Mucosa of descending colon (tissue), 3 donors: ENCODE results near the gene MTSS2. TPM values are rescaled to one million over a fixed set of nuclear protein-coding genes. Genes with fewer than 3 reads are reported as not detected.

Experiments
- ATAC-seq: fragments of 200-7000 bp; cut with Tn5 transposase; one replicate; pipeline ENCODE4 v1.9.1; 2020; ENCODE audit warnings: mild to moderate bottlenecking, moderate library complexity
- DNase-seq, 3 donors: peaks; one replicate each; pipeline ENCODE4 v3.0.0-alpha.2; 2020
- H3K36me3 ChIP-seq: fragments of 200-600 bp; one replicate; pipeline ENCODE4 v1.8.0; 2021; ENCODE audit warnings: low read depth, mild to moderate bottlenecking
- H3K4me1 ChIP-seq: fragments of 200-600 bp; one replicate; pipeline ENCODE4 v1.8.0; 2021; ENCODE audit warnings: low read depth, mild to moderate bottlenecking
- H3K4me3 ChIP-seq: fragments of 200-600 bp; one replicate; pipeline ENCODE4 v1.8.0; 2021; ENCODE audit warnings: mild to moderate bottlenecking
- H3K9me3 ChIP-seq: fragments of 200-600 bp; one replicate; pipeline ENCODE4 v1.8.0; 2021; ENCODE audit warnings: mild to moderate bottlenecking
- CTCF ChIP-seq: fragments of 200-600 bp; IDR thresholded peaks from one replicate; pipeline ENCODE4 v1.8.0; 2022; ENCODE audit warnings: antibody characterized with exemption, mild to moderate bottlenecking
- intact Hi-C, 2 donors: fragments of 100-400 bp; cut with DNase I in 1 of 2; cut with micrococcal nuclease in 1 of 2; formaldehyde crosslinking; loops; one replicate each; pipeline versions ENCODE4 v1.11.0 to v1.11.1; 2022; cut with DNase I, micrococcal nuclease
- total RNA-seq, 3 donors: library from RNA; stranded (reverse); fragmentation: NEBNext Ultra II Directional in 2 of 3; extraction: Animal tissue kit (Norgen Biotek cat#: 25700) in 2 of 3; gene quantifications; one replicate each; pipeline versions ENCODE4 v1.2.1 to v1.2.4, GENCODE V29; 2021 to 2023
- donor health status: DM: no; HTN: no; CAD: no; lungs with moderate emphysema.
- donor health status: DM: no; HTN: no; CAD: no.
- donor health status: DM: no; HTN: yes; CAD: no.

Gene MTSS2
- total RNA-seq, 3 donors from 2014 or later: 11.8 to 151 (median 28.2) TPM

GRCh38 chr16:70664325-70665112, 21.3 kb downstream of the MTSS2 start:
- intact Hi-C loops: no loop called here
- H3K4me1 ChIP-seq: no peaks in the 10 kb centered on the region
- ATAC-seq (peak; percentile 6), DNase-seq (peak in 1 of 3 donors; percentile 52)
- no peaks in the 10 kb centered on the region for H3K9me3 ChIP-seq
- no peak overlapping the region for H3K4me3 ChIP-seq
- TF ChIP-seq CTCF: no peak
- no peaks in the 10 kb centered on the region for H3K36me3 ChIP-seq

GRCh38 chr16:70663524-70664324, 22.1 kb downstream of the MTSS2 start:
- no peak for TF ChIP-seq CTCF
- no peak for ATAC-seq
- H3K36me3 ChIP-seq: no peaks in the 10 kb centered on the region
- H3K4me3 ChIP-seq: no peak overlapping the region
- no peak for DNase-seq
- intact Hi-C loops: no loop called here
- H3K4me1 ChIP-seq: no peaks in the 10 kb centered on the region
- H3K9me3 ChIP-seq: no peaks in the 10 kb centered on the region

GRCh38 chr16:70662991-70663523, 22.8 kb downstream of the MTSS2 start:
- DNase-seq: no peak
- H3K36me3 ChIP-seq: no peaks in the 10 kb centered on the region
- H3K4me3 ChIP-seq: no peak overlapping the region
- H3K9me3 ChIP-seq: no peaks in the 10 kb centered on the region
- ATAC-seq: no peak
- H3K4me1 ChIP-seq: no peaks in the 10 kb centered on the region
- TF ChIP-seq CTCF: no peak
- intact Hi-C loops: no loop called here

GRCh38 chr16:70661918-70662641, 23.8 kb downstream of the MTSS2 start:
- peak in 1 of 3 donors; percentile 46 for DNase-seq
- intact Hi-C loops: no loop called here
- ATAC-seq: no peak

More at GRCh38 chr16:70661918-70662641, 23.8 kb downstream of the MTSS2 start:
- no peak overlapping the region for H3K4me3 ChIP-seq
- no peaks in the 10 kb centered on the region for H3K9me3 ChIP-seq
- no peaks in the 10 kb centered on the region for H3K36me3 ChIP-seq
- no peak for TF ChIP-seq CTCF
- H3K4me1 ChIP-seq: no peaks in the 10 kb centered on the region
